AG04450 (cell line): ENCODE measurements around the gene ADAT3. TPM values are rescaled to one million over a fixed set of nuclear protein-coding genes. Genes with fewer than 3 reads are reported as not detected.
"Not testable (repeated sequence)": the region's sequence is repeated elsewhere in the genome, so short reads cannot be mapped to it uniquely, and the experiment has no call there.

ENCODE experiments used
- CTCF ChIA-PET: fragments of 300-600, 350-600 bp; formaldehyde crosslinking; extraction: SDS; loops from one replicate; lab custom pipeline; 2022; ENCODE audit warnings: antibody characterized with exemption, inconsistent platforms; lab: Charles Lee
- POLR2A ChIA-PET: fragments of 350-600 bp; formaldehyde crosslinking; extraction: SDS; loops from one replicate; lab custom pipeline; 2021; ENCODE audit warnings: antibody characterized with exemption, inconsistent platforms; lab: Yijun Ruan, JAX
- DNase-seq: peaks from one replicate; pipeline ENCODE4 v3.0.0-alpha.2; 2011; ENCODE audit warnings: low read depth, low spot score
- H3K27ac ChIP-seq: one replicate; pipeline ENCODE4 v1.5.1; 2012; ENCODE audit warnings: low read depth, low read length, control low read depth
- H3K27me3 ChIP-seq: one replicate; pipeline ENCODE4 v1.6.0; 2012; ENCODE audit warnings: low read length; ENCODE audit not compliant: control insufficient read depth, insufficient read depth
- H3K4me3 ChIP-seq: 2 replicates; pipeline ENCODE4 v1.5.1; 2011; ENCODE audit warnings: mild to moderate bottlenecking, low read depth, low read length, control low read depth
- H3K9me3 ChIP-seq: 2 replicates; pipeline ENCODE4 v1.5.1; 2012; ENCODE audit warnings: low read length; ENCODE audit not compliant: control insufficient read depth, insufficient read depth
- polyA plus RNA-seq: library from polyadenylated mRNA; depleted of rRNA; stranded (reverse); fragments of >200 nt; gene quantifications from 2 replicates; pipeline ENCODE4 v1.2.3, GENCODE V29; 2011
- TF ChIP-seq, protein P1 (sequence below): IDR thresholded peaks from 2 replicates; pipeline ENCODE4 v1.5.1; 2011; ENCODE audit warnings: low read depth, low read length, control low read depth, inconsistent platforms

The ADAT3 gene
- polyA plus RNA-seq, 1 experiment: 0.35 TPM

DNA sequence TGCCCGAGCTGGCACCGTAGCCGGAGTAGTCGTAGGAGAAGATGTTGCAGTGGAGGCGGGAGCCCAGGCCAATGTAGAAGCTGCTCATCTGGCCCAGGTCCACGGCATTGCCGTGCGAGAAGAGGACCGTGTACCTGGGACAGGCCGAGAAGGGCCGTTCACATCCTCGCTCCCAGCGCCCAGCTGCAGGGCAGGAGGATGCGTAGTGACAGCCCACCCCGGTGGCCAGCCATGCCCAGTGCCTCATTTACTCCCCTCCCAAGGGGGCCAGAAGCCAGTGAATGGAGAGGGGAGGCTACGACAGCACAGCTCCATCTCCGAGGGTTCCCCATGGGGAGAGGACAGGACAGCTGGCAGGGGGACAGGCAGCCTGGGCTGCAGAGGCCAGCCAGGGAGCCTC is 25.2 kb upstream of the ADAT3 start:
- H3K27ac ChIP-seq, CTCF ChIA-PET, POLR2A ChIA-PET, H3K9me3 ChIP-seq, H3K4me3 ChIP-seq, H3K27me3 ChIP-seq, DNase-seq: not testable (repeated sequence)

DNA sequence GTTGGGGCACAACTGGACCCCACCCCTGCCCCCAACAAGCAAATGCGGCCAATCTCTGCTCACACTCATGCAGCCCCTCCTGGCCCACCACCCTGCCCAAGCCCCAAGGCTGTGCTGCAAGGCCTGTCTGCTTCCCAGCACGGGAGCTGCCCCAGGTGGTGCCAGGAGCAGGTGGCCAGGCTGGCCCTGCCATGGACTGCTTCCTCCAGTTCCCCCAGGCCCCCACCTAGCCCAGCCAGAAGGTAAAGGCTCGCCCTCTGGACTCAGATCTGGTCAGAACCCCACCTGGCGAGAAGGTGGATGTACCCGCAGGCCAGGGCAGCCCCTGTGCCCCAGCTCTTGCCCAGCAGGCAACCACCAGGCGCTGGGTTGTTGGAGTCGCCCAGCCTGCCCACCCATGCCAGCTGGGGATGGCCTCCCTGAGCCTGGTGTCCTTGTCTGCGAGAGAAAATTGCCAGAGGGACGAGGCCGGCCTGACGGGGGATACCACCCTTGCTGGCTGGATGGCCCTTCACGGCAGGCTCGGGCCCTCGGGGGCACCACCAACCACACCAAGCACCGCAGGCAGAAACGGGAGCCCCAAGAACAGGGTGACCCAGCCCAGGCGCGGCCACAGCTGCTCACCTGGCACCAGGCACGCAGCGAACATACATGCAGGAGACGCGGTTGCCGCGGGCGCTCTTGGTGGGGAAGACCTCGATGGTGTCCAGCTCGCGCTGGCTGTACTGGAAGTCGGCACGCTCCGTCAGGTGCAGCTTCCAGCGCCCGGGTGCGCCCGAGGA is 24.4 kb upstream of the ADAT3 start:
- POLR2A ChIA-PET: no interaction called here
- H3K4me3 ChIP-seq: no peak overlapping the region
- TF ChIP-seq, protein P1, sequence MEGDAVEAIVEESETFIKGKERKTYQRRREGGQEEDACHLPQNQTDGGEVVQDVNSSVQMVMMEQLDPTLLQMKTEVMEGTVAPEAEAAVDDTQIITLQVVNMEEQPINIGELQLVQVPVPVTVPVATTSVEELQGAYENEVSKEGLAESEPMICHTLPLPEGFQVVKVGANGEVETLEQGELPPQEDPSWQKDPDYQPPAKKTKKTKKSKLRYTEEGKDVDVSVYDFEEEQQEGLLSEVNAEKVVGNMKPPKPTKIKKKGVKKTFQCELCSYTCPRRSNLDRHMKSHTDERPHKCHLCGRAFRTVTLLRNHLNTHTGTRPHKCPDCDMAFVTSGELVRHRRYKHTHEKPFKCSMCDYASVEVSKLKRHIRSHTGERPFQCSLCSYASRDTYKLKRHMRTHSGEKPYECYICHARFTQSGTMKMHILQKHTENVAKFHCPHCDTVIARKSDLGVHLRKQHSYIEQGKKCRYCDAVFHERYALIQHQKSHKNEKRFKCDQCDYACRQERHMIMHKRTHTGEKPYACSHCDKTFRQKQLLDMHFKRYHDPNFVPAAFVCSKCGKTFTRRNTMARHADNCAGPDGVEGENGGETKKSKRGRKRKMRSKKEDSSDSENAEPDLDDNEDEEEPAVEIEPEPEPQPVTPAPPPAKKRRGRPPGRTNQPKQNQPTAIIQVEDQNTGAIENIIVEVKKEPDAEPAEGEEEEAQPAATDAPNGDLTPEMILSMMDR: no peak
- CTCF ChIA-PET: no interaction called here
- no peaks in the 10 kb centered on the region for H3K27me3 ChIP-seq
- peaks cover 1% of the 10 kb centered on the region; the same call in 1 of the 2 replicates for H3K9me3 ChIP-seq
- no peak for DNase-seq
- H3K27ac ChIP-seq: no peak overlapping the region

DNA sequence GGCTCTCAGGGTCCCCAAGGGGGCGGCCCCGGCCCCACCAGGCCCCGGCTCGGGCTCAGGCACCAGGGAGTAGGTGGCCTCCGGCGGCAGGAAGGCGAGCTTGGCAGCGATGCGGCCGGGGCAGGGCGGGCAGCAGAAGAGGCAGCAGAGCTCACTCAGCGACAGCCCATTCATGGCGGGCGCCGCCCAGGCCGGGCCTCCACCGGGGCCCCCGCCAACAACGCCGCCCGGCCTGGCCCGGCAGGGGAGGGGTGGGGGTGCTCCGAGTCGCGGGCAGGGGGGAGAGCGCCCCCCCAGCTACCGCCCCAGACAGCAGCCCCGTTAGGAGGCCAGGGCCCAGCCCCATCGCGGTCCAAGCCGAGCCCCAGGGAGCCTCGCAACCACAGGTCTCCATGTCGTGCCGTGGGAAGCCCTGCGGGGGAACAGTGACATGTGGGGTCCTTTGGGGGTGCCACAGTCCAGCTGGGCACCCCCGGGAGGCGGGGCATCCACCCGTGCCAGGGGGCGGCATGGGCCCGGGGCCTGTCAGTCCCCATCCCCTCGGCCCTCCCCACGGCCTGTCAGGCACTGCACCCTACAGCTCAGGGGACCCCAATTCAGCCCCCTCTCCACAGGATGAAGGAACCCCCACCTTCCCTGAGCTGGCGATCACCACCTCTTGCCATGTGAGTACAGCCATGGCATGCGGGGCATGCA is 23.7 kb upstream of the ADAT3 start:
- H3K27ac ChIP-seq, H3K9me3 ChIP-seq, CTCF ChIA-PET, H3K27me3 ChIP-seq, POLR2A ChIA-PET, H3K4me3 ChIP-seq, DNase-seq: not testable (repeated sequence)

DNA sequence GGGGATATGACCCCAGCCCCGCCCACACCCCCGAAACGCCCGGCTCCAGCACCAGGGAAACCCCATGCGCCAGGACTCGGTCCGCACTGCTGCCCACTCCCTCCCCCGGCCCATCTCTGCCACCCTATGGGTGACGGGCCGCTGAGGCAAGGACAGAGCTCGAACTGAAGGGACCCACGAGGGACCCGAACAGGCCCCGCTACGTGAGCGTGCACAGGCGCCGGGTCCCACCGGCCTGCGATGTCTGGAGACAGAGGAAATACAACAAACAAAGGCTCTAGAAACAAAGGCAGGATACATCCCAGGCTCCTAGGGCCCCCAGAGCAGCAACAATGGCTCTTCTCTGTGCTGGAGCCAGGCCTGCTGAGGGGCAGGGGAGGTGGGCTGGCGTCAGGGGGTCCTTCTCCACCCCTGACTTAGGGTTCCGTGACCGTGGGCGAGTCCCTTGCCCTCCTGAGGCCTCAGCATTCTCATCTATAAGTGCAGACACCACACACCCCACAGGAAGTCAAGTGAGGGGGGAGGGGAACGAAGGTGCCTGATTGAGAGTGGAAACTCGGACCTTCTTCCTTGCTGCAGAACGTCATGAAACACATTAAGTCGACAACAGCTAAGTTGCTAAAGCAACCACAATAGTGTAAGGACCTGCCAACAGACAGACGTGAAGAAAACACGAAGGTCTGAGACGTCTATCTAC is 23.0 kb upstream of the ADAT3 start:
- ChIA-PET CTCF (no interaction called here), POLR2A (no interaction called here)
- no peak for DNase-seq
- TF ChIP-seq, protein P1: no peak
- no peaks in the 10 kb centered on the region for H3K27me3 ChIP-seq
- H3K4me3 ChIP-seq: no peak overlapping the region
- no peaks in the 10 kb centered on the region; the same call in 1 of the 2 replicates for H3K9me3 ChIP-seq
- no peak overlapping the region for H3K27ac ChIP-seq

DNA sequence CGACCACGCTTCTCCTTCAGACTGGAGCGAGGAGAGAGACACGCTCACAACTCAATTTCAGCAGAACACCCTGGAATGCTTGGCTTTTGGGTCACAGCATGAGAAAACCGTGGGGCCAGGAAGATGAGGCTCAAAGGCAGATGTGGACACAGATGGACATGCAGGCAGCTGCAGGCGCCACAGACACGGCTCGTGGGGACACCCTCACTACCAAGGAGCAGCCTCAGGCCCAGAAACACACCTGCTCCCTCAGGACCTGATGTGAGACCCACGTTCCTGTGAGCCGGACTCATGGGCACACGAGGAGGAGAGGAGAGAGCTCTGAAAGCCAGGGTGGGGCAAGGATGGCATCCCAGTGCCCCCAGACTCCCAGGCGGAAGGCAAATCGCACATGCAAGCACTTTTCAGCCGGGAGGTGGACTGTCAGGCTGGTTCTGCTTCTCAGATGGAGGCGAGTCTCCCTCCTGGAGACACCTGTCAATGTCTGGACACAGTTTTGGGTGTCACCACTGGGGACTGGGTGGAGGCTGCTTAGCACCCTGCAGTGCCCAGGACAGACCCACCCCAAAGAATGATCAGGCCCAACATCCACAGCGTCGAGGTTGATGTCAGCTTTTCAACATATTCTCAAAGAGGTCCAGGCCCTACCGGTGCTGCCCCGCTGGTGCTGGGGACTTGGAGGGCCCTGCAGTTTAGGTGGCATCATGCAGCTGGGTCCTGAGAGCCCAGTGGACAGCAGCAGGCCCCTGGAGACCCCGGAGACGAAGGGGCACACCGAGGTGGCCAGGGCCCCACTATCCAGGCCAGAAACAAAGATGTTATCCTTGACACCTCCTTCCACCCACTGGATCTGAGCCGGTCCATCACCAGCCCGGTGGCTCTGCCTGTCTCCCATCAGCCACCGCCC is 22.2 kb upstream of the ADAT3 start:
- Histone ChIP-seq H3K27me3 (no peaks in the 10 kb centered on the region), H3K27ac (no peak overlapping the region), H3K4me3 (peak overlapping the region; percentile 86), H3K9me3 (no peaks in the 10 kb centered on the region; the same call in 1 of the 2 replicates)
- DNase-seq: no peak
- TF ChIP-seq, protein P1: no peak
- ChIA-PET CTCF (no interaction called here), POLR2A (interaction anchor here (0.5 kb wide), 1 partner anchor 497 kb away, joined by 4 read pairs; no protein-coding TSS in a partner anchor)
